NCI-H1105 (cell line): ENCODE data around the gene TMEM170A.
"Not testable (repeated sequence)": the region's sequence is repeated elsewhere in the genome, so short reads cannot be mapped to it uniquely, and the experiment has no call there.

Experiments
- DNase-seq: peaks from one replicate; lab custom pipeline; 2025; lab: John Stamatoyannopoulos, UW

The TMEM170A gene

DNA sequence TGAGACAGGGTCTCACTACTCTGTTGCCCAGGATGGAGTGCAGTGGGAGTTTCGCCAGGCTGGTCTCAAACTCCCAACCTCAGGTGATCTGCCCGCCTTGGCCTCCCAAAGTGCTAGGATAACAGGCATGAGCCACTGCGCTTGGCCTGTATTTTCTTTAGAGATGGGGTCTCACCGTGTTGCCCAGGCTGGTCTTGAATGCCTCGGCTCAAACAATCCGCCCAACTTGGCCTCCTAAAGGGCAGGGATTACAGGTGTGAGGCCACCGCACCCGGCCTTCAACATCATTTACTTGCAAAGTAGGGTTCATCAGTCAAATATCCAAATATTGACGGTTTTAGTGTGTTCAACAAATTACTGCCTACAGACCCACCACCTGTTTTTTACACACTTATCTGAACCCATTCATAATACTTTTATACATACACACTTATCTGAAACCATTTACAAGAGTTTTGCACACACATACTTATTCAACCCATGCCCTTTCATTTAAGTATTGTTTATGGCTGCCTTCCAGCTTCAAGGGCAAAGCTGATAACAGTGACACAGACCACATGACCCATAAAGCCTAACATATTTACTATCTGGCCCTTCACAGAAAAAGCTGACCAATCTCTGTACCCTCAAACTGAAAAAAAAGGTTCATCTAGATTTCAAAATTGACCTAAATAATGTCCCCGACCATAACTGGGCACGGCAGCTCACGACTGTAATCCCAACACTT, 11.9 kb downstream of the TMEM170A start:
- no peak for DNase-seq

DNA sequence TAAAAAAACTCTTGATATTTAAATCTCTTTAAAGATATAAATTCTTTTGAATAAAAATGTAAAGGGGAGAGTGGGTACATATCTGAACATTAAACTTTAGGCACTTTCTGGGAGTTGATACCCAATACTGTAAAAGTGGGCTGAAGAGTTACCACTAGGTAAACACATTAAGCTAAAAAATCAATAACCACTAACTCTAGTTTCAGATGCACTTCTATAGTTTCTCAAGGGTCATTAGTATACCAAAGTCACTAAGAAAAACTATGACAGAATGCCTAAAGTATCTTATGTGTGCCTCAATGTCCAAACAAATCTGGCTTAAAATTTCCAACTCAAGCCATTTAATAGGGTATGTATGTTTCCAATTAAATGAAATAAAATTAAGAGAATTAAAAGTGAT, 18.1 kb downstream of the TMEM170A start:
- no peak for DNase-seq

DNA sequence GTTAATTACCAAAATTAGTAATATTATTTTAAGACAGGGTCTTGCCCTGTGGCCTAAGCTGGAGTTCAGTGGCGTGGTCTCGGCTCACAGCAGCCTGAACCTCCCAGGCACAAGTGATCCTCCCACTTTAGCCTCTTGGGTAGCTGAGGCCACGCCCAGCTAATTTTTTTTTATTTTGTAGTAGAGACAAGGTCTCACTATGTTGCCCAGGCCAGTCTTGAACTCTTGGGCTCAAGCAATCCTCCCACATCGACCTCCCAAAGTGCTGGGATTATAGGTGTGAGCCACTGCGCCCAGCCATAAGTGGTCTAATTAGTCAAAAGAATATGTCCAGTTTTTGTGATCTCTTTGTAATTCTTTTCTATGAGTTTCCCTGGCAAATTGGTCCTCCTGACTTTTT, 19.2 kb downstream of the TMEM170A start:
- no peak for DNase-seq

DNA sequence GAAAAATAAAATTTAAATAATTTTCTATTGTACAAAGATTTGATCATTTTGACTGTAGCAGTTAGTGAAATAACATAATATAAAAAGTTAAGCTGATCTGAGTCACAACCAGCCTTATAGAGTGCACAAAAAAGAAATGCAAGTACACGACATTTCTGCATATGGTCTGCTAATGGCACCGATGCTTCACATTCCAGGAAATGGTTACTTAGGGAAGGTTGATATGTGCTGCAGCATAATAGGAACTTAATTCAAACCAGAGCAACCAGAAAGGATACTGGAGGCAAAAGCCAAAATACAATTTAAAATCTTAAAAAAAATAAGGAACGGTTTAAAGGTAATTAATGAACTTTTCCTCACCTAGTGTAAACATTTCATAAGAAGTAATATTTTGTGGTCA, 21.2 kb downstream of the TMEM170A start:
- DNase-seq, result no peak

DNA sequence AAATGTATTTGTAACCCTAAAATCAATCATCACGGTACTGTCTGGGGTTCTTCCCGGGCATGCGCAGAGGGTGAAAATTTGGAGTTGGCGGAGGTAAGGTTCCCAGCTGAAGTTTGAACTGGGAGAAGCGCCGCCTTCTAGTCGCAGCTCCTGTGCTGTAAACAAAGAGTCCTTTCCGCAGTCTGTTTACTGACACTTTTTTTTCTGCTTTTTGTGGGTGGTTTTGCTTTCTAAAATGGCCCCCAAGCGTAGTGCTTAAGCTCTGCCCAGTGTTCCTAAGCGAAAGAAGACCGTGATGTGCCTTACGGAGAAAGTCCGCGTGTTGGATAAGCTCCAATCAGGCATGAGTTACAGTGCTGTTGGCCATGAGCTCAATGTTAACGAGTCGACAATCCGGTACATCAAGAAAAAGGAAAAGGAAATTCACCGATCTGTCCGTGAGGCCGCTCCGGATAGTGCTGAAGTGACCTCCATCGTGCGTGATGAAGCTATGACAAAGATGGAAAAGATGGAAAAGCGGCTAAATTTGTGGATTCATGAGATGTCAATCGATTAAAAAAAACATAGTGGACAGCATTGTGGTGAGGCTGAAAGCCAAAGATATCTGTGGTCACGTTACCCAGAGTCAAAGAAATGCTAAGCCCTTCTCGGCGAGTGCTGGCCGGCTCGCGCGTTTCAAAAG, 30.6 kb downstream of the TMEM170A start:
- peak; percentile 62 for DNase-seq

DNA sequence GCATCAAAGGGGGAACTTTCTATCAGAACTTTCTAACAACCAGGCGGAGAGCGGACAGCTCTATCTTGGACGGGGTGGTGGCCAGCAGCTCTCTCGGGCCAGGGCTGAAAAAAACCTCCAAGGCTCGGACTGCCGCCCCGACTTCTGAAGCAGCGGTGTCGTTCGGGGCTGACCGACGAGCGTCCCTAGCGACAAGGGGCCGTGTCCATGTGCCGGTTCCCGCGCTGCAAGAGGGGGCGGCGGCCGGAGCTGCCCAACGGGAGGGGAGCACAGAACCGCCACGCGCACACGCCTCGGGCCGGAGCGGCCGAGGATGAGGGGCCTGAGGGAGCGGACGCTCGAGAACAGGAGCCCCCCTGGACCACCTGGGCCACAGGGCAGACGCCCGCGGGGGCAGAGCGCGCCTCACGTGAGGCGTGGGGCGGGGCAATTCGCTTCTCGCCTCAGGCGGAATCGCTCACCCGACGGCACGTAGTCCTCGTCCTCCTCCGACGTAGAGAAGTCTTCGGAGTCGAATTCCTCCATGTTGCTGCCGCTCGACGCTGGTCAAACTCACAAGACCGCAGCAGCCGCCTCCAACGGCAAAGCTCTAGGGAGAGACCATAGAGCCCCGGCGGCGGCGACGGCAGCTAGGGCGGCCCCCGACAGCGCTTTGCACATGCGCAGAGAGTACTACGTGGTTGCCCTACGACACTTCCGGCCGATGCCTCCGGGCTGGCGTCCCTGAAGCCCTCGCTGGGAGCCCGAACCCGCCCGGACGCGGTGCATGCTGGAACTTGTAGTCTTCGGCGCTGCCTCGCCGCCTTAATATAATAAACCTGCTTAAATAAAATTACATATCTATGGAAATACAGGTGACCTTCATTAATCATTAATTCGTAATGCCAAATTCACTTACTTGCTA, 31.4 kb downstream of the TMEM170A start, which contains the start of gene CFDP1:
Gene CFDP1 (minus strand): TSS at position 676 of the 904 bp plus-strand sequence. CDS start 151 bp downstream, at position 525.
- peak; percentile 75 for DNase-seq

DNA sequence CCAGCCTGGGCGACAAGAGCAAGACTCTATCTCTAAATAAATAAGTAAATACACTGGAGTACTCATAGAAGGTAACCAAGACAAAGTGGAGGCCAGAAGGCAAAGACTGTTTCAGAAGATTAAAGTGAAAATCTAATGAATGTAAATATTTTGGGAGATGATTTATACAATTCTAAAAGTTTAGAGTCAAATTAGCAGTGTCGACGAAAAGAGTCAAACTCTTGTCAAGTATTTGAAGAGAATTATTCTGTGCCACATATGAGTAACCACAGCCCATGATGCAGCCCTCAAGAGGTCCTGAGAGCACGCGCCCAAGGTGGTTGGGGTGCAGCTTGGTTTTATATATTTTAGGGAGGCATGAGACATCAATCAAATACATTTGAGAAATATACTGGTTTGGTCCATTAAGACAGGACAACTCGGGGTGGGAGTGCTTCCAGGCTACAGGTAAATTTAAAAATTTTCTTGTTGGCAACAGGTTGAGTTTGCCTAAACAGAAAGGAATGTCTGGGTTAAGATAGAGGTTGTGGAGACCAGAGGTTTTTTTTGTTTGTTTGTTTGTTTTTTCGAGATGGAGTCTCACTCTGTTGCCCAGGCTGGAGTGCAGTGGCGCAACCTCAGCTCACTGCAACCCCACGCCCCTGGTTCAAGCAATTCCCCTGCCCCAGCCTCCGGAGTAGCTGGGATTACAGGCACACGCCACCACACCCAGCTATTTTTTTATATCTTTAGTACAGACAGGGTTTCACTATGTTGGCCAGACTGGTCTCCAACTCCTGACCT, 34.7 kb downstream of the TMEM170A start:
- no peak for DNase-seq

DNA sequence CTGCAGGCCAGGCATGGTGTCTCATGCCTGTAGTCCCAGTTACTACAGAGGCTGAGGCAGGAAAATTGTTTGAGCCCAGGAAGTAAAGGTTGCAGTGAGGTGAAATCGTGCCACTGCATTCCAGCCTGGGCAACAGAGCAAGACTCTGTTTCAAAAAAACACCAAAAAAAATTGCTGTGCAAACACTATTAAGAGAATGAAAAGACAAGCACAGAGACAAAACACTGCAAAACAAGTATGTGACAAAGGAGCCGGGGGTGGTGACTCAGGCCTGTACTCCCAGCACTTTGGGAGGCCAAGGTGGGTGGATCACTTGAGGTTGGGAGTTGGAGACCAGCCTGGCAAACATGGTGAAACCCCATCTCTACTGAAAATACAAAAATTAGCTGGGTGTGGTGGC, 38.0 kb downstream of the TMEM170A start:
- not testable (repeated sequence) for DNase-seq

DNA sequence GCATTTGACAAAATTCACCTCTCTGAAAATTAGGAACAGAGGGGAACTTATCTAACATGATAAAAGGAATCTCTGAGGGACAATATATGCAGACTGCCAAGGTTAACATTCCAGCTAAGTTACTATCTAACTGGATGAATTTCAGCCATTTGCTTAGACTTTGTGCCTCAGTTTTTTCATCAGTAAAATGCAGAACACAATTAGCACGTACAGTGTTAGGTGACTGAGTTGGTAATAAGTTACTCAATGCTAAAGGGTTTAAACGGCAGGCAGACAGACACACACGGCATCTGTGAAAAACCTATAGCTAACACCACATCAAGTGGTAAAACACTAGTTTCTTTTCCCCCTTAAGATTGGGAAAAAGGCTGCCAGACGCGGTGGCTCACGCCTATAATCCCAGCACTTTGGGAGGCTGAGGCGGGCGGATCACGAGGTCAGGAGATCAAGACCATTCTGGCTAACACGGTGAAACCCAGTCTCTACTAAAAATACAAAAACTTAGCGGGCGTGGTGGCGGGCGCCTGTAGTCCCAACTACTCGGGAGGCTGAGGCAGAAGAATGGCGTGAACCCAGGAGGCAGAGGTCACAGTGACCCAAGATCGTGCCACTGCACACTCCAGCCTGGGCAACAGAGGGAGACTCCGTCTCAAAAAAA, 40.3 kb downstream of the TMEM170A start:
- DNase-seq, result not testable (repeated sequence)

DNA sequence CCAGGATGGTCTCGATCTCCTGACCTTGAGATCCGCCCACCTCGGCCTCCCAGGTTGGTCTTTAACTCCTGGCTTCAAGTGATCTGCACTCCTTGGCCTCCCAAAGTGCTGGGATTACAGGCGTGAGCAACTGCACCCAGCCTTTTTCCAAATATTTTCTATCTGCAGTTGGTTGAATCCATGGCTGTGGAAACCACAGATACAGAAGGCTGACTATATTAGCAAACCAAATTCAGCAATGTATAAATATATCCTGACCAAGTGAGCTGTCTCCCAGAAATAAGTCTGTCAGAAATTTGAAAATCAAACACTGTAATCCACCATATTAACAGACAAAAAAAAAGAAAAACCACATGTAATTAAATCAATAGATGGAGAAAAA, 40.8 kb downstream of the TMEM170A start:
- no peak for DNase-seq

DNA sequence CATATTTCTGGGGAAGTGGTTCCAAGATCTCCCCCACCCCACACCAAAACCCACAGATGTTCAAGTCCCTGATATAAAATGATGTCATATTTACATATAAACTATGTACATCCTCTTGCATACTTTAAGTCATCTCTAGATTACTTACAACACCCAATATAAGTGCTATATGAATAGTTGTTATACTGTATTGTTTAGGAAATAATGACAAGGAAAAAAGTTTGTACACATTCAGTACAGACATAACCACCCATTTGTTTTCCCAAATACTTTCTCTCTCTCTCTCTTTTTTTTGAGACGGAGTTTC, 42.7 kb downstream of the TMEM170A start:
- no peak for DNase-seq

DNA sequence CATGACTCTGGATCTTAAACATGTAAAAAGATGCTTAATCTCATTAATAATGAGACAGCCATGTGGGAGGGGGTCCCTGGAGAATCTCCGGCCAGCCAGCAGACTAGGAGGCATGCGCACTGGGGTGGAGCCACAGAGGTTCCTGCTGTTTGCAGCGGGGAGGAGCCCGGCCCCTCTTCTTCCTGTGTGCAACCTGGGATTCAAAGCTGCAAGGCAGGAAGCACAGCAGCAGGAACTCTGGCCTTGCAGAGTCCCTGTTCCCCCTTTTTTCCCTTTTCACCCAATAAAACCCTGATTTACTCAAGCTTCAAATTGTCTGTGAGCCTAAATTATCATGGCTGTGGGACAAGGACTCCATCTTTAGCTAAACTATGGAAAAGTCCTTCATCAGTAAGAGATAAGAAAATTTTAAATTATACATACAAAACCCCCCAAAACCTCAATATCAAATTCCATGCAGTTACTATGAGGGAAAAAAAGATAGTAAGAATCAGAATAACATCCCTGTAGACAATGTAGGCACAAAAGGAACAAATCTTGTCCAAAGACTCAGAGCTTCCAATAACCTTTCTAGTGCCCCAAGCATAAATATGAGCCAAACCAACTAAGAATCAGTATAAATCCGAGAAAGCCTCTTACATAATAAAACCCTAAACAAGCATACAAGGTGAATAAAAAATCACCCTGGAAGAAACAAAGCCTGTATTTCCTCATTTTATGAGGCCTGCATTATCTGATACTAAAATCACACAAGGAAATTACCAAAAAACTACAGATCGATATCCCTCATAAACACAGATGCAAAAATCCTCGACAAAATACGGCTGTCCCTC, 43.3 kb downstream of the TMEM170A start:
- no peak for DNase-seq

DNA sequence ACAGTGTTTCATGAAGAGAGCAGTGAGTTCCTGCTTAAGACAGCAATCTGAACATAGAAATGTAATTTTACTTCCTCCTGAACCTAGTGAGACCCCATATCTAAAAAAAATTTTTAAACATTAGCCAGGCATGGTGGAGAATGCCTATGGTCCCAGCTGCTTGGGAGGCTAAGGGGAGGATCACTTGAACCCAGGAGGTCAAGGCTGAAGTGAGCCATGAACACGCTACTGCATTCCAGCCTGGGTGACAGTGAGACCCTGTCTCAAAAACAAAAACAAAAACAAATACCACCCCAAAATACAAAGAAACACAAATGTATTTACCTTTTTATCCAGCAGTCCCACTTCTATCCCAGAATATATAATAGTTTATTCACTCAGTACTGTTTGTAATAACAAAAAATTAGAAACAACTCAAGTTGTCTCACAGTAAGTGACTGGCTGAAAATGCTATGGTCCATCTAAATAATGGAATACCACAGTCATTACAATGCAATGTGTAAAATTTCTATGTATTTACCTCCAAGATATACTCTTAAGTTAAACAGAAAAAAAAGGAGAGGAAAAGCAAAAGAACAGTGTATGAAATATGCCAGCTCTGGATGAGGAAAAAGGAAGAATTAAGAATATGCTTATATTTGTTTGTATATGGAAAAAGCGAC, 47.5 kb downstream of the TMEM170A start:
- DNase-seq, result no peak

DNA sequence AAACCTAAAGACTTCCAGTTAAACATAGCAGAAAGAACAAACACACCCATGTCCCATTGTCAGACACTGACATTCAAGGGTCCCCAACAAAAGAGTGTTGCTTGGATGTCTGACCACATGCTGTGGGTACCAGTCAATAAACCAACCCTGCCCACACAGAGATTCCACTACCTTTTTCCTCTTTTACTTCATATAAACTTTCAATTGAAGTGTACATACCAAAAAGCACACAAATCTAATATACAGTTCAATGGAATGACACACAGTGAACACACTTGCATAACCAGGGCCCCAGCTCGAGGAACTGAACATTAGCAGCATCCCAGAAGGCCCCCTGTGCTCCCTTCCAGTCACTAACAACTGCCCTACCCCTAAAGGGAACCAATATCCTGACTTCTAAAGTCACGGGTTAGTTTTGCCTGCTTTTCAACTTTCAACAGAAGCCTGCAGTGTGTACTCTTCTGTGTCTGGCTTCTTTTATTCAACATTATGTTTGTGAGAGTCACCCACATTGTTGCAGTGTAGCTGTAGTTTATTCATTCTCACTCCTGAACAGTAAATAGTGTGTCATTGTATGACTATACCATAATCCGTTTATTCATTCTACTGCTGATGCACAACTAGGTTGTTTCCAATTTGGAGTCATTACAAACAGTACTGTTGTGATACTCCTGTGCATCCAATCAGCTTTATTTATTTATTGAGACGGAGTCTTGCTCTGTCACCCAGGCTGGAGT, 49.2 kb downstream of the TMEM170A start:
- DNase-seq, result no peak

DNA sequence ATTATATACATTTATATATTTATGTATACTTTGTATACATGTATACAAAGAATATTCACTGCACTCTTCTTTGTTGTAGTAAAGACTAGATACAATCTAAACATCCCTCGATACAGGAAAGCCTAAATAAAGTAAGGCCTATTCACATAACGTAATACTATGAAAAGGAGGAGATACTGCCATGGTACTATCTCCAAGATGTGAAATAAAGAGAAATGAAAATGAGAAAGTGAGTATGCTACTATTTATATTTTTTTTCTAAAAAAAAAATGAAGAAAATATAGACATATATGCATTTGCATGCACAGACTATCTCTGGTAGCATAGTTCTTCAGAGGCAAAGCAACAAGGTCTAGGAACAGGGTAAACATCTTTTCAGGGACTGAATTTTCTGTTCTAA, 50.5 kb downstream of the TMEM170A start:
- no peak for DNase-seq

DNA sequence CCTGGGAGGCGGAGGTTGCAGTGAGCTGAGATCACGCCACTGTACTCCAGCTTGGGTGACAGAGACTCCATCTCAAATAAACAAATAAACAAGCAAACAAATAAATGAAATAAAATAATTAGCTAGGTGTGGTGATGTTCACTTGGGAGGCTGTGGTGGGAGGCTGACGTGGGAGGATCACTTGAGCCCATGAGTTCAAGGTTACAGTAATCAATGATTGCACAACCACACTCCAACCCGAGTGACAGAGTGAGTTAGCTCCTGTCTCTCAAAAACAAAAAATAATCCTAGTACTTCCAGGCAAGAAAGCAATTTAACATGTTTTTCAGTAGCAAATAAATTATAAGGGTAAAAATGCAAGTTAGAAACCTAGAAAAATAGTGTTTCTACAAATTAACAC, 57.5 kb downstream of the TMEM170A start:
- DNase-seq, result no peak

DNA sequence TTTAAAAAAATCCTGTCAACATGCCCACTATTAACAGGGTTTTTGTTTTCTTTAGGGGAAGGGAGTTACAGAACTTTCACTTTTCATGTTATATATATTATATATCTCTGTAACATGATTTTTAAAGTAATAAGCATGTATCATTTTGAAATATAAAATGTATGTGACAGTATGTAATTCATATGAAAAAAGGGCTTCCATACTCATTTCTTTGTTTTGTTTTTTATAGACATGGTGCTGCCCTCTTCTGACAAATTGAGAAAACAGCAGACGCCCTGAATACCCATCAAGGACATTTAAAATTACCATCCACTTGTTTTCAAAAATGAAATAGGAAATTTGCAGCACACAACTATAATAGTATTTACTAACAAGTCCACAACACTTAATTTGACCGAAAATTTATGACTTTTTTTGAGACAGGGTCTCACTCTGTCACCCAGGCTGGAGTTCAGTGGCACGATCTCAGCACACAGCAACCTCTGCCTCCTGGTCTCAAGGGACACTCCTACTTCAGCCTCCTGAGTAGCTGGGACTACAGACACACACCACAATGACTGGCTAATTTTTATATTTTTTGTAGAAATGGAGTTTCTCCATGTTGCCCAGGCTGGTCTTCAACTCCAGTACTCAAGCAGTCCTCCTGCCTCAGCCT, 61.5 kb downstream of the TMEM170A start:
- DNase-seq, result no peak

DNA sequence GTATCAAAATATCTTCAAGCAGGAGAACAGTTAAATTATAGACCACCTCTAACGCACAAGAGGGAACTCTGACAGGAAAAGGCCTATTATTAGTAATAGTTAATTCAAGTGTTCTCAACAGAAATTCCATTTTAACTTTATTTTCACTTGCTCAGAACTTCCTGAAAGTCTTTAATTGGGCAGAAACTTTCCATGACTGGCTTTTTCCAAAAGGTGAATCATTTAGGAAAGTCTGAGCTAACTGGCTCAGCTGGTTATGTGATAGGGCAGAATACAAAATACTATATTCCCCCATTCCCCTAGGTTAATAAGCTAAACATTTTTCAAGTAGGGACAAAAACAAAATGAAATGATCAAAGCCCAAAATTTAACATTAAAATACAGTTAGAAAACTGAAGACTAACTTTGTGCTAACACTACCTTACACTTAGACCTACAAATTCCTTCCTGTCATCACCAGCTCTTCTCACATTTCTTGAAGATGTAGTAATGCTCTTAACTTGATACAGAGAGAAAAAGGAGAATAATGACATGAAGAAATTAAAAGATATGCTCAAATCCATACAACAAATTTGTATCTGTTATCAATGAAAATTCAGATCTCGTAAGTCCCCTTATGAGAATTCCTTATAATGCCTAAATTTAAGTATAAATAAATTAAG, 62.2 kb downstream of the TMEM170A start:
- DNase-seq, result no peak
